Neural cell (in vitro differentiated cells): ENCODE results near the gene CUTC. TPM values are rescaled to one million over a fixed set of nuclear protein-coding genes. Genes with fewer than 3 reads are reported as not detected.

Experiments
- H2AFZ ChIP-seq: fragments of 200-600, 300-800 bp; sonication (generic), shearing (Covaris generic); 2 replicates; pipeline ENCODE4 v1.6.0; 2014; ENCODE audit warnings: low read depth, mild to moderate bottlenecking, antibody characterized with exemption, low read length, moderate library complexity
- H3F3A ChIP-seq: fragments of 200-600 bp; shearing (Covaris generic); 2 replicates; pipeline ENCODE4 v1.6.1; 2016; ENCODE audit warnings: mild to moderate bottlenecking, moderate library complexity, mixed read lengths, antibody characterized with exemption, low read length; ENCODE audit not compliant: insufficient read depth, poor library complexity, severe bottlenecking
- H3K27ac ChIP-seq: fragments of 200-600, 300-800 bp; sonication (generic), shearing (Covaris generic); 2 replicates; pipeline ENCODE4 v1.5.1; 2014; ENCODE audit warnings: mild to moderate bottlenecking, low read length, moderate library complexity
- H3K27me3 ChIP-seq: fragments of 300-800, 200-600 bp; sonication (generic), shearing (Covaris generic); 2 replicates; pipeline ENCODE4 v1.6.0; 2014; ENCODE audit warnings: mild to moderate bottlenecking, low read depth, low read length, moderate library complexity; ENCODE audit not compliant: insufficient read depth
- H3K36me3 ChIP-seq: fragments of 300-800, 200-600 bp; sonication (generic), shearing (Covaris generic); 2 replicates; pipeline ENCODE4 v1.5.1; 2014; ENCODE audit warnings: mild to moderate bottlenecking, antibody characterized with exemption, low read length, moderate library complexity; ENCODE audit not compliant: insufficient read depth
- H3K4me2 ChIP-seq: fragments of 300-800, 200-600 bp; sonication (generic), shearing (Covaris generic); 2 replicates; pipeline ENCODE4 v1.6.0; 2014; ENCODE audit warnings: mild to moderate bottlenecking, low read length
- H3K4me3 ChIP-seq: fragments of 300-800, 200-600 bp; sonication (generic), shearing (Covaris generic); 2 replicates; pipeline ENCODE4 v1.5.1; 2014; ENCODE audit warnings: mild to moderate bottlenecking, low read length, moderate library complexity
- H3K79me2 ChIP-seq: fragments of 200-600 bp; shearing (Covaris generic); replicated peaks from 2 replicates; pipeline ENCODE4 v1.6.0; 2014; ENCODE audit warnings: mild to moderate bottlenecking, low read length, moderate library complexity; ENCODE audit not compliant: insufficient read depth
- H3K9ac ChIP-seq: fragments of 300-800, 200-600 bp; sonication (generic), shearing (Covaris generic); 2 replicates; pipeline ENCODE4 v1.6.1; 2016; ENCODE audit warnings: mild to moderate bottlenecking, low read length, mixed read lengths
- H3K9me2 ChIP-seq: fragments of 200-600 bp; shearing (Covaris generic); 2 replicates; pipeline ENCODE4 v1.6.1; 2016; ENCODE audit warnings: mild to moderate bottlenecking, low read length, mixed read lengths; ENCODE audit not compliant: insufficient read depth
- H3K9me3 ChIP-seq: fragments of 200-600, 300-800 bp; sonication (generic), shearing (Covaris generic); 2 replicates; pipeline ENCODE4 v1.6.1; 2016; ENCODE audit warnings: mild to moderate bottlenecking, mixed run types, low read length, moderate library complexity, mixed read lengths
- H4K20me1 ChIP-seq: fragments of 200-600 bp; shearing (Covaris generic); 2 replicates; pipeline ENCODE4 v1.6.1; 2016; ENCODE audit warnings: mild to moderate bottlenecking, mixed run types; ENCODE audit not compliant: insufficient read depth
- CTCF ChIP-seq: fragments of 450-650 bp; IDR thresholded peaks from 2 replicates; pipeline ENCODE4 v1.5.1; 2014; ENCODE audit warnings: antibody characterized with exemption, mild to moderate bottlenecking, moderate library complexity; ENCODE audit not compliant: poor library complexity, severe bottlenecking
- EP300 ChIP-seq: fragments of 450-650 bp; conservative IDR thresholded peaks from 2 replicates; pipeline ENCODE4 v1.6.1; 2014; ENCODE audit warnings: antibody characterized with exemption, mild to moderate bottlenecking, moderate library complexity; ENCODE audit not compliant: poor library complexity, severe bottlenecking
- EZH2 ChIP-seq: fragments of 200-600, 300-800 bp; shearing (Covaris generic), sonication (generic); IDR thresholded peaks from 2 replicates; pipeline ENCODE4 v1.6.1; 2014; ENCODE audit warnings: antibody characterized with exemption, low read length, borderline replicate concordance, mild to moderate bottlenecking; ENCODE audit not compliant: insufficient read depth, poor library complexity, severe bottlenecking
- MXI1 ChIP-seq: fragments of 450-650 bp; conservative IDR thresholded peaks from 2 replicates; pipeline ENCODE4 v1.6.1; 2014; ENCODE audit warnings: antibody characterized with exemption, mild to moderate bottlenecking; ENCODE audit not compliant: poor library complexity, severe bottlenecking
- POLR2AphosphoS5 ChIP-seq: IDR thresholded peaks from 2 replicates; pipeline ENCODE4 v1.6.1; 2012
- RAD21 ChIP-seq: fragments of 450-650 bp; conservative IDR thresholded peaks from 2 replicates; pipeline ENCODE4 v1.6.1; 2014; ENCODE audit warnings: antibody characterized with exemption, mild to moderate bottlenecking, moderate library complexity
- REST ChIP-seq: IDR thresholded peaks from 2 replicates; pipeline ENCODE4 v1.6.1; 2012; ENCODE audit warnings: borderline replicate concordance
- SMC3 ChIP-seq: fragments of 450-650 bp; conservative IDR thresholded peaks from 2 replicates; pipeline ENCODE4 v1.6.1; 2014; ENCODE audit warnings: antibody characterized with exemption, mild to moderate bottlenecking, moderate library complexity; ENCODE audit not compliant: poor library complexity
- TAF1 ChIP-seq: IDR thresholded peaks from 2 replicates; pipeline ENCODE4 v1.6.1; 2012; ENCODE audit warnings: low read depth
- polyA plus RNA-seq: library from polyadenylated mRNA; depleted of rRNA; stranded (reverse); fragments of >200 nt; gene quantifications from 2 replicates; pipeline ENCODE4 v1.2.3, GENCODE V29; 2014

Gene CUTC
- polyA plus RNA-seq, 1 donor from 2014 or later, result 26.2 TPM

GRCh38 chr10:99740260-99740659 lies 8.2 kb downstream of the CUTC start:
- H3K9me3 ChIP-seq, result no peaks in the 10 kb centered on the region
- H3K79me2 ChIP-seq, result no peaks in the 10 kb centered on the region
- H3F3A ChIP-seq, result no peaks in the 10 kb centered on the region
- no peaks in the 10 kb centered on the region for H4K20me1 ChIP-seq
- H3K9me2 ChIP-seq, result no peaks in the 10 kb centered on the region
- H2AFZ ChIP-seq, result no peak overlapping the region
- no peak for TF ChIP-seq REST
- TF ChIP-seq MXI1, result no peak
- no peak for TF ChIP-seq SMC3
- TF ChIP-seq POLR2AphosphoS5, result no peak
- TF ChIP-seq RAD21, result no peak
- no peak for TF ChIP-seq TAF1
- no peak for TF ChIP-seq EP300
- H3K4me3 ChIP-seq, result no peak overlapping the region
- no peak overlapping the region for H3K4me2 ChIP-seq
- H3K9ac ChIP-seq, result no peak overlapping the region
- peaks cover 7% of the 10 kb centered on the region for H3K36me3 ChIP-seq
- H3K27me3 ChIP-seq, result no peaks in the 10 kb centered on the region
- no peak overlapping the region for H3K27ac ChIP-seq

- H3K9me2 ChIP-seq, result no peaks in the 10 kb centered on the region
- no peak overlapping the region for H3K4me2 ChIP-seq
- H3K36me3 ChIP-seq, result peaks cover 7% of the 10 kb centered on the region
- no peak overlapping the region for H2AFZ ChIP-seq
- H3K9me3 ChIP-seq, result no peaks in the 10 kb centered on the region
- no peak overlapping the region for H3K9ac ChIP-seq
- TF ChIP-seq POLR2AphosphoS5, result no peak
- no peak for TF ChIP-seq CTCF
- TF ChIP-seq EZH2, result no peak
- no peak for TF ChIP-seq RAD21
- no peak for TF ChIP-seq TAF1
- TF ChIP-seq SMC3, result no peak
- TF ChIP-seq EP300, result no peak
- no peak for TF ChIP-seq MXI1
- no peak for TF ChIP-seq REST
- H3K79me2 ChIP-seq, result no peaks in the 10 kb centered on the region
- H3F3A ChIP-seq, result no peaks in the 10 kb centered on the region
- H3K27me3 ChIP-seq, result no peaks in the 10 kb centered on the region
- no peak overlapping the region for H3K27ac ChIP-seq
- no peaks in the 10 kb centered on the region for H4K20me1 ChIP-seq
- H3K4me3 ChIP-seq, result no peak overlapping the region
Observed at GRCh38 chr10:99740933-99741559, 9.0 kb downstream of the CUTC start.
